GOT3 (cell line): ENCODE data around the gene ENPP1.

ENCODE experiments used
- DNase-seq: peaks from one replicate; lab custom pipeline; 2025; ENCODE audit warnings: mixed read lengths; lab: John Stamatoyannopoulos, UW

Gene ENPP1

GRCh38 chr6:131807644-131808459, at the start of gene ENPP1:
TSS of gene ENPP1 (plus strand) at chr6:131808020. CDS start at chr6:131808036, 16 bp downstream.
- peak; percentile 60 for DNase-seq

DNA sequence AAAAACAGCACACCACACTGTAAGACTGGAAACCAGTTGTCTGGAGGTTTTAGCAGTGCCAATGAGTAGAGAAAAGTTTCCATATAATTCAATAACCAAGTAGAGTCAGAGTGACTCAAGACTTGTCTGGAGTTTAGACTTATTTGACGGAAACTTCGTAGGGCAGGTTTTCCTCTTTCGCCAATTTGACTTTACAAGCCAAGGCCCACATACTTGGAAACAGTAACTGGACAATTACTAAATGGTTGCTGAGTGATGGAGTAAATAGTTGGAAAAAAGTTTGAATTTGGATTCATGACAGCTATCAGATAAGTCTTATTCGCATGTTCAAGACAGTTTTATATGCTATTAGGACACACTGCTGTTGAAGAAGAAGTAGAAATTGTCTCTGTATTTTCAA, 48.9 kb upstream of the ENPP1 start:
- no peak for DNase-seq

DNA sequence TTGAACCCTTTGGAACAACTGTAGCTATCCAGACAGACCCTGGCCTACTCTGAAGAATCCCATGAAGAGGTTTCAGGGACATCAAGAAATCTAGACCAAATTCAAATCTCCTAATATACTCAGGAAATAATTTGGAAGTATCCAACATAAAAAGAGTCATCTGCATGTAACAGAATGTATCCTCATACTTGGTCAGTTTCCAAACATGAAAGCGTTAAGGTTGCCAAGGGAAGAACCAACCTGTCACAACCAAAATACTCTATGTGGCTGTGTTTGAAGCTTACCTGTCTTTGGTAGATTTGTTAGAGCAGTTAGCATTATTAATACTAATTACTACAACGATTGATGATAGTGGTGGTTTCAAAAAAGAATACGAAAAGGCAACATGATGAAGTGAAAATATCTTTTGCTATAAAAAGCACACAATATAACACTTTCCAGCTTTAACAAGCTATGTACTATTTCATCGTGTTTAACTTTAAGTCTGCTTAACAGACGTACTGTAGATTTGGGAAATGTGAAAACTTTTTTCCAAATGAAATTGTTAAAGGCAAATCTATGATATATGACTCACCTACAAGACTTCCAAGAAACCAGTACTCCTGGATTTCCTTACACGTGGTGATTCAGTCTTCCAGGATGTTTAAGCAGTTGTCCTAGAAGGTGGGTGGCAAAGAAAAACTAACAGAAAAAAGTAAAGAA, 46.6 kb upstream of the ENPP1 start:
- no peak for DNase-seq

DNA sequence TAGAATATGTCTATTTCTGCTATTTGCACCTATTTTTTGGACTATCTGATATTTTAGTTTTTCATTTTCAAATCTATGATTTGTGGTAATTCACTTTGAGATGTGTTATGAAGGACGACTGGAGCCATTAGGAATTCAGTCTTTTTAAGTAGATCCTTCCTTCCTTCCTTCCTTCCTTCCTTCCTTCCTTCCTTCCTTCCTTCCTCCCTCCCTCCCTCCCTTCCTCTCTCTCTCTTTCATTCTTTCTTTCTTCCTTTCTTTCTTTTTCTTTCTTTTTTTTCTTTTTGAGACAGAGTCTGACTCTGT, 46.1 kb upstream of the ENPP1 start:
- DNase-seq, result no peak

GRCh38 chr6:131762984-131763383, 44.8 kb upstream of the ENPP1 start:
- DNase-seq, result no peak

DNA sequence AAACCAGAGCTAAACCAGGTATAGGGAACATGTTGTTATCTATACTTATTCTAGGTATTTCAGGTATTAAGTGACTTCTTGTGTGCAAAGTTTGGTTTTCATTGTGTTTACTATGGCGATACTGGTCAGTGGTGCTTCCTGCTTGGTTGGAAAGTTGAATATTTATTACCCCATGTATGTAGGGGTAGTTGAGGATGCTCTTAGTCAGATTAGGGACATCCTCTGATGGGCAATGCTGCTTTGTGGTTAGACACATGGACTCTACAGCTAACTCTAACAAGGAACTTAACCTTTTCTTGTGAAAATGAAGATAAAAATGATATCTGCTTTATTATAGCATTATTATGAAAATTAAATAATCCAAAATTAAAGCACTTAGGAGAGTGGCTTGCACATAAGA, 44.1 kb upstream of the ENPP1 start:
- no peak for DNase-seq

GRCh38 chr6:131764350-131764749, 43.5 kb upstream of the ENPP1 start:
- no peak for DNase-seq

GRCh38 chr6:131765081-131765803, 42.6 kb upstream of the ENPP1 start:
- no peak for DNase-seq

- no peak for DNase-seq
Observed at GRCh38 chr6:131765804-131766135, 42.0 kb upstream of the ENPP1 start.

- DNase-seq, result no peak
Observed at GRCh38 chr6:131766631-131767030, 41.2 kb upstream of the ENPP1 start.

- no peak for DNase-seq
Observed at GRCh38 chr6:131768964-131769363, 38.9 kb upstream of the ENPP1 start.

- DNase-seq, result no peak
Observed at GRCh38 chr6:131769385-131770141, 38.3 kb upstream of the ENPP1 start.

DNA sequence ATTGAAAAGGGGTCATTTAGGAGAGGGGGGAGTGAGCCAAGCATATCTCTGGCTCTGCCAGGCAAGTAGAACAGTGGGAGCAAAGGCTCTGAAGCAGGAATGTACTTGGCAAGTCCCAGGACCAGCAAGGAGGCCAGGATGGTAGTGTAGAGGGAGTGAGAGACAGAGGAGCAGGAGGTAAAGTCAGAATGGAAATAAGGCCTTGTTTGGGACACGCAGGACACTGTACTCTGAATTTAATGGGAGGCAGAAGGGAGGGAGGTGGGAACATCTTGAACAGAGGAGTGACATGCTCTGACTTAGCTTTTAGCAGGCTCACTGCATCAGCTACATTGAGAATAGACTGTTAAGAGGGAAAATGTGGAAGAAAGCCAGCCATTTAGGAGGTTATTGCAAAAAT, 37.0 kb upstream of the ENPP1 start:
- no peak for DNase-seq

DNA sequence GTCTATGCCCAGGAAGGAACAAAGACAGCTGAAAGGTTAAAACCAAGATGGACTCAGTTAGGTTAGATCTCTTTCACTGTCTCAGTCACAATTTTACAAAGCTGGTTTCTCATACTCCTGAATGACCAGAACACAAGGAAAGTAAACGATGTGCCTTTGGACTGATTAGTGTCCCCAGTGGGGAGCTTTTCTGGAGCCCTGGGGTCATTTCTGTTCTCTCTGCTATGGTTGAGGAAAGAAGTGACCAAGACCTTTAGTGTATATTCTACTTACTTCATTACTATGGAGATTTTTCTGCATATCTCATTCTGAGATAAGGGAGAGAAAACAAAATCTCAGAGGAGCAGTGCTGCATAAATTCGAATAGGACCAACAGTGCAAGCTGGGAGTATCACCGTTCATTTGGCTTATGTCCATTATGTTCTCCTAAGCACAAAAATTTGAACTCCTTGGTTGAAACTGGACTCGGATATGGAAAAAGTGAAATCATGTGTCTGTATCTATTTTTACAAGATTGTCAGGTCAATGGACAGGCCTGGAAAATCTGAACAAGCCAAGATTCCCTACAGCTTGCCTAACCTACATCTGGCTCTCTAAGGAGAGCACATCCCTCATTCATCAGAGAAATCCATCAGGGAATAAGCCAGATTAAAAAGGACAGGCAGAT, 34.4 kb upstream of the ENPP1 start:
- DNase-seq, result no peak

- no peak for DNase-seq
Observed at GRCh38 chr6:131775886-131776285, 31.9 kb upstream of the ENPP1 start.

DNA sequence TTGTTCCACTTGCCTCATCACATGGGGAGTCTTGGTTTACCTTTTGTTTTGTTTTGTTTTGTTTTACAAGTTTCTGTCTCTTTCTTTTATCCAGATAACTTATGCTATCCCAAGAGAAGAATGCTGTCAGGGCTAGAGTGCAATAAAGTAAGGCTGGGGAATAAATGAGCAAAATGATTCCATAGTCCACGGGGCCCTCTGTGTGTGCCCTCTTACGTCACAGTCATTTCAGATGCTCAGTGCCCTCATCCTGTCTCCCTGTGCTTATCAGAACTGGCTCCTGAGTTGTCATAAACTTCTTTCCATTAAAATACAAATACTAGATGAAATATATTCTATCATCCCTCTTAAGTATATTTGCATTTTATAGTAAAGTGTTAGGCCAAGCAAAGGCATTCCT, 30.8 kb upstream of the ENPP1 start:
- no peak for DNase-seq

GRCh38 chr6:131778169-131778568, 29.7 kb upstream of the ENPP1 start:
- no peak for DNase-seq

DNA sequence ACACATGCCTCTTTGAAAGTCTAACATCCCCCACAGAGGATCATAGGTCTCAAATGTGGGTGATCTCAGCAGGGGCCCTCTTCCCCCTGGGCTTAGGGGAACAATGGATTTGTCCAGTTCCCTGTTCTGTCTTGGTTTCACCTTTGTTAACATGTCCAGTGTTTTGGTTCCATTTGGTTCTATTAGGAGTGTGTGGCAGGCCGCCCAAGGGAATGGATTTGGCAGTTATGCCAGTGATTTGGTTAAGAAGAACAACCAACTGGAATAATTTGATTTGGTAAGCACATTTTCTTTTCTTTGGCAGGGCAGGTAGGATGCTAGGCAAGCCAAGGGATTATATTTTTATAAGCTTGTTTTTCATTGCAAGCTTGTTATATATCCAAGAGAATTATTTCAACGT, 28.5 kb upstream of the ENPP1 start:
- DNase-seq, result no peak

- no peak for DNase-seq
Observed at GRCh38 chr6:131780600-131780999, 27.2 kb upstream of the ENPP1 start.

DNA sequence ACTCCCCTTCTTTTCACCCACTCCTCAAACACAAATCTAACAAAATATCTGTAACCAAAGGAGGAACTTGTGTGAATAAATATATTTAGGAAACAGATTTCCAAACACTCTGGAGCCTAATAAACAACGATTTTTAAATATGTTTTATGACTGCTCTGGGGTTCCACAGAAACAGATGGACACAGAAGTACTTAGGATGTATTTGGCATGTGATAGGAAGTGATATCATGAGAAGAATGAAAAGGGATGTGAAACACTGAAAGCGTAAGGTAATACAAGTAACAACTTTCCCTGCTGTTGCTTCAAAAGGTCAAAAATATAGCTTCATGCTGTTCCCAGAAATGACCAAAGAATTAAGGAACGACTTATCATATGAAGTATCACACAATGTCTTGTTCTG, 26.1 kb upstream of the ENPP1 start:
- DNase-seq, result no peak

DNA sequence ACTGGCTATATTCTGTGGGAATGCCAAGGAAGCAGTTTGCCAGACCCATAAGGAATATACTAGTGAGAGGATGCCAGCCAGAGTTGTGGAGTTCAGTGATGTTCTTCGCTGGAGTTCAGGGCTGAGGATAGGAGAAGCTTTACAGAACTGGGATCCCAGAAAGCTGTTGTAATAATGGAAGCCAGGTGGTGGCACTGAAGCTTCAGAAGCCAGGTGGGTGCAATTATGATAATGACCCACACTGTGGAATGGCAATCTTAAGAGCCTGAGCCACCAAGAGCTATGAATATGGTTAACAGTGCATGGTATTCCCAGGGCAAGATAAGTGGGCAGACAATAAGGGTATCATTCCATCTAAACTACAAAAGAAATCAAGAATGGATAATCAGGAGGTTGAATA, 25.1 kb upstream of the ENPP1 start:
- no peak for DNase-seq

DNA sequence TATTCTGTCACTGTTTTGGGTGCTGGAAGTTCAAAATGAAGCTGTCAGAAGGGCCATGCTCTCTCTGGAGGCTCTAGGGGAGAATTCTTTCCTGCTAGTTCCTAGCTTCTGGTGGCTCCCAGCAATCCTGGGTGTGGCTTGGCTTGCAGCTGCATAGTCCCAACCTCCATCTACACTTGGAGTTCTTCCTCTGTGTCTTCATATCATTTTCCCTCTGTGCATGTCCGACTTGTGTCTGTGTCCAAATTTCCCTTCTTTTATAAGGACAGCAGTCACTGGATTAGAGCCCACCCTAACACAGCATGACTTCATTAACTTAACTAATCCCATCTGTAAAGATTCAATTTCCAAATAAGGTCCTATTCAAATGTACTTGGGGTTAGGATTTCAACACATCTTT, 23.3 kb upstream of the ENPP1 start:
- DNase-seq, result no peak
